GM19239 (cell line): ENCODE results near the gene PBX4.

ENCODE experiments used
- DNase-seq: peaks from one replicate; pipeline ENCODE4 v3.0.0; 2011; ENCODE audit warnings: low spot score; ENCODE audit not compliant: insufficient read length
- FAIRE-seq: peaks from 2 replicates; lab custom pipeline; 2011; peaks lifted over from hg19 to GRCh38; lab: Jason Lieb, UNC

PBX4 gene

DNA sequence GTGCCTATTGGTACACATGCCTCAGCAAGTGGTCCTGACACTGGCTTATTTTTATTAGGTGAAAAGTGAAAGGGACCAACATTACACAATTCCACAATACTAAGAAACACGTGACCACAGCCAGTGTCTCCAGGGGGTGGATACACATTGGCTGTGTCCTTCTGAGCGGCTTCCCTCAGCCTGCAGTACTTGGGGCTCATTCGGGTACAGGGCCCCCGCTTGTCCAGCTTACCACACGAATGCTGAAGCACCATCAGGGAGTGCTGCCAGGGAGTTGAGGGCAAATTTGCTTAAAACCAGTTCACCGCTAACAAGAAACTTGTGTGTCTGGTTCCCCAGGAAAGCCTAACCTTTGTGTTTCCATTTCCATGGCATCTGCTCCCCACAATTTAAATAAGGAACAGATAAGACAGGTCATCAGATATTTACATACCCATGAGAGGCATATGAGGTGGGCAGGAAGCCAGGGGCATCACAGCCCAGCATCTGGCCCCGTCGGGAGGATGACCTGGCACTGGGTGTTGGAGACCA lies 23.3 kb downstream of the PBX4 start:
- DNase-seq (no peak), FAIRE-seq (no peak)

DNA sequence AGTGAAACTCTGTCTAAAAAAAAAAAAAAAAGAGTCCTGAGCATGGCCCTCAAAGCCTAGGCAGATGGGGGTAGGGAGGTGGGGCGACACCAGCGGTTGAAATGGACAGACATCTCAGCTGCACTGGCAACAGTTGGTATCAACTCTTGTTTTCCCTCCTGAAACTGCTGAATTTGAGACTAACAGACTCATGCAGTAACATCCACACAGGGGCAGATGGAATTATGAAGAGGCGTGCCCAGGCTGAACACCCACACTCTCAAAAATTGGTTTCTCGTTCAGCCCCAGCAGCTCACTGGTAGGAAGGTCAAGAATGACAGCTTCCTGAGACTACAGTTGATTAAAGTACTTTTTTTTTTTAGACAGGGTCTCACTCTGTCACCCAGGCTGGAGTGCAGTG lies 24.1 kb downstream of the PBX4 start:
- no peak for FAIRE-seq
- DNase-seq: no peak

DNA sequence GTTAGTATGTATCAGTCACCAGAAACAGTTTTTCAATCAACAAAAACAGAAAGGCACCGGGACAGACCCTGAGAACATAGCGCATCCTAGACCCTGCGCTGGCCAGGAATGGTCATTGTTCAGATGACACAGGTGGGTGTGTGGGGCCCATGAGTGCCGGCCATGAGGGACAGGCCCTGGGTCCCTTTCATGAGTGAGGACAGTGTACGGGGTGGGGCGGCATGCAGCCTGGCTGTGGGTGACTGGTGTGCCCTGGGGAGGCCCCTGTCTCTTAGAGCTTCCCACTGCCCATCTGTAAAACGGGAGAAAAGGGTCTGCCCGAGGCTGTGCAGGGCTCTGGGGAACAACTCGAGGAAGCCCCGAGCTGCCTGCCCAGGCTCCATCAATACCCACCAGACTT lies 25.8 kb downstream of the PBX4 start:
- DNase-seq (no peak), FAIRE-seq (no peak)

DNA sequence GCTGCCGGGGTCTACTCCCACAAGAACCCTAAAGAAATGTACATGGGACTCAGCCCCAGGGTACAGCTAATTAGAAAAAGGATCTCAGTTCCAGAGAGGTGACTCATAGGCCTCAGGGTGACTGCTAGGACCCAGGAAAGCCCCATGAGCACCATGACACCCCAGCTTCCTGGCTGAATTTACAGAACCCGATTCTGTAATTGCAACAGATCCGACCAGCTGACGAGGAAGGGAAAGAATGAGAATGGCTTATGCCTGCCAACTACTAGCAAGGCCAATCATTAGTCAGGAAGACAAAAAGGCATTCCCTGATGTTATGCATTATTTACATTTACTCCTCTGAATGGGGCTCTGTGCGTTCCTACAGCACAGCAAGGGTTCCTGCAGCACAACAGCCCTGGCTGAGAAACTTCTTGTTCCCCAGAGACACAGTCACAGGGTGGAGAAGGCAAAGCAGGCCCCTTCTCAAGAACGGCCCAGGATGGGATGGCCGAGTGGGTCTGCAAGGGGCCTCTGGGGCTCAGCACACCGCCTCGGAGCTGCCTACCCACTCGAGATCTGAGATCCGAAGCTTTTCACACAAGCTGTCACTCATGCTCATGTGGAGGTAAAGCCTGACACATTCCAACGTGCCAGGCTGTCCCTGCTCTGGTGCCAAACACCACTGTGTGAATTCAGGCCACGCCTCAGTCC lies 27.2 kb downstream of the PBX4 start:
- FAIRE-seq (no peak), DNase-seq (peak; percentile 25)

DNA sequence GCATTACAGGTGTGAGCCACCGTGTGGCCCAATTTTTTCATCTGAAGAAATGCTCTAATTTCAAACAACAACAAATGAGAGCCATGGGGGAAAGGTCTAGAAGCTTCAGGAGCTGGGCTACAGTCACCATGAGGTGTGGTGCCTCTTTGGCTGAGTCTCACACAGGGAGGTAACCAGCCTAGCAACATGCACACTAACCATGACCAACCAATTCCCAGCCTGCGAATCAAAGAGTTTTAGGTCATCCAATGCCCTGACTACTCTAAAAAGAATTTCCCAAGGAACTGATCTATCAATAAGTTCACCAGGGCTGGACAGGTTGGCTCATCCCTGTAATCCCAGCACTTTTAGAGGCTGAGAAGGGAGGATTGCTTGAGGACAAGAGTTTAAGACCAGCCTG lies 29.9 kb downstream of the PBX4 start:
- DNase-seq: no peak
- FAIRE-seq: no peak

DNA sequence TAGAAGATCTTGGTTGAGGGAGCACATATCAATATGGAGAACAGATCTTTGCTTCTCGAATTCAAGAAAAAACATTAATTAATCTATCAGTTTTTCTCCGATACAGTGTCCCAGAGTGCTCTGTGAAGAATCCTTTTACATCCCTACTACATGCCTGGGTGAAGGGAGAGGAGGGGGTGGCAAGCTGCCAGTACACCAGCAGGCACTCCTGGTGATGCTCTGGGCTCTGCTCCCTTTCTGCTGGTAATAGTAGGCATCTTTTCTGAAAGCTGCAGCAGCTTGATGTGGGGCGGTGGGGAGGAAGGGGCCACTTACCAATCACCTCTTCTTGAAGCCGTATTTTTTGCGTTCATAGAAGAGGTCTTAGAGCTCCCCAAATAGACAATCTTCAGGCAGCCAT lies 30.7 kb downstream of the PBX4 start:
- no peak for DNase-seq
- FAIRE-seq: no peak

DNA sequence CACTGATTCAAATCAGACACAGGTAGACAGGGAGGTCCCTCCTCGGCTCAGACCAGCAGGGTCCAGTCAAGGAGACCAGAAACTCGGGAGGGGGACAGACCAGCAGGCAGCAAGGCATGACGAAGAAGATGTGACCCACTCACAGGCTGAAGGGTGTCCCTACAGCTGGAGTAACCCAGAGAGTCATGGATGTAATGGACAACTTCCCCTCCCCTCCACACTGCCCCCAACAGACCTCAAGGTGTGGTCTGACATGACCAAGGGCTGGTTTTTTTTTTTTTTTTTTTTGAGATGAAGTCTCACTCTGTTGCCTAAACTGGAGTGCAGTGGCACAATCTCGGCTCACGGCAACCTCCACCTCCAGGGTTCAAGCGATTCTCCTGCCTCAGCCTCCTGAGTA lies 34.1 kb downstream of the PBX4 start:
- DNase-seq: no peak
- FAIRE-seq: no peak

DNA sequence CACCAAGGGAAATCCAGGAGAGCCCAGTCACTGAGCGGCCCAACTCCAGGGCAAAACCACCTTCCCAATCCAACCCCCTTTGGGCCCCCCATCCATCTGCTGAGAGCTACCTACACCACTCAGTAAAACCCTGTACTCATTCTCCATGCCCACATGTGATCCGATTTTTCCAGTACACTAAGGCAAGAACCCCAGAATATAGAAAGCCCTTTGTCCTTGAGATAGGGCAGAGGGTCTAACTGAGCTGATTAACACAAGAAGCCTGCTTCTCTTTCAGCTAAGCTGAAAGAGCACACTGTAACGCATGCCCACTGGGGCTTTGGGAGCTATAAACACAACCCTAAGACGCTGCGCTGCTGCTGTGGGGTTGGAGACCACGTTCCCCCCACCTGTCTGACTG lies 36.0 kb downstream of the PBX4 start:
- FAIRE-seq: no peak
- DNase-seq: no peak

DNA sequence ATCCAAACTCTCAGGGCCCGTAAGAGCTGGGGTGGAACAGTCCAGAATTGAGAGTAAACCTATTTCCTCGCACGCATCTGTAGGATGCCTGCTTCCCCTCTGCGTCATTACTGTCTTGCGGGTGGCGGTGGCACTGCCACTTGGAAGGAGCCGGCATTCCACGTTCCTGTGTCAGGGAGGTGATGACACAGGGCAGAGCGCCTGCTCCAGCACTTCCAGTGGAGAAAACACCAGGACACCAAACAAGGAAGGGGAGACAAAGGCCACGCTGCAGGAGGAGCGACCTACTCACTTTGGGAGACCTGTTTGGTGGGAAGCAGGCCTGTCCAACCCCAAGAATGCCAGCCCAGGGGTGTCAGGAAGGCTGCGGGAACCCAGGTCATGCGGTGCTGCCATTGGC lies 37.1 kb downstream of the PBX4 start:
- DNase-seq: no peak
- no peak for FAIRE-seq

DNA sequence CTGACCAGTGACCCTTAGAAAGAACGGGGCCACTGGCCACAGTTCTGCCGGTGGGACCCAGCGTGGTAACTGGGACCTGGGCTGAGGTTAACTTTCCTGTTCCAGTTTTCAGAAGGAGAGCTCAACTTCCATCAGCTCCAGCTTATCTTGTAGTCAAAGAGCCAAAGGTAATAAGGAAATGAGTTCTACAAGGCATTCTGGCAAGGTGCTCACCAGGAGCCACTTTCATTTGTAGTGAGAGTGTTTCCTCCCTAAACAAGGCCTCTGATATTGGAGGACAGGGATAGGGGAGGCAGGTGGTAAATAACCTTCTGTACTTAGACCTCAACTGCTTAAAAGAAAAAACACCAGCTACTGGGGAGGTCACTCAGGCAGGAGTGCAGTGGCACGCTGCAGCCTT lies 38.1 kb downstream of the PBX4 start:
- FAIRE-seq (no peak), DNase-seq (no peak)

DNA sequence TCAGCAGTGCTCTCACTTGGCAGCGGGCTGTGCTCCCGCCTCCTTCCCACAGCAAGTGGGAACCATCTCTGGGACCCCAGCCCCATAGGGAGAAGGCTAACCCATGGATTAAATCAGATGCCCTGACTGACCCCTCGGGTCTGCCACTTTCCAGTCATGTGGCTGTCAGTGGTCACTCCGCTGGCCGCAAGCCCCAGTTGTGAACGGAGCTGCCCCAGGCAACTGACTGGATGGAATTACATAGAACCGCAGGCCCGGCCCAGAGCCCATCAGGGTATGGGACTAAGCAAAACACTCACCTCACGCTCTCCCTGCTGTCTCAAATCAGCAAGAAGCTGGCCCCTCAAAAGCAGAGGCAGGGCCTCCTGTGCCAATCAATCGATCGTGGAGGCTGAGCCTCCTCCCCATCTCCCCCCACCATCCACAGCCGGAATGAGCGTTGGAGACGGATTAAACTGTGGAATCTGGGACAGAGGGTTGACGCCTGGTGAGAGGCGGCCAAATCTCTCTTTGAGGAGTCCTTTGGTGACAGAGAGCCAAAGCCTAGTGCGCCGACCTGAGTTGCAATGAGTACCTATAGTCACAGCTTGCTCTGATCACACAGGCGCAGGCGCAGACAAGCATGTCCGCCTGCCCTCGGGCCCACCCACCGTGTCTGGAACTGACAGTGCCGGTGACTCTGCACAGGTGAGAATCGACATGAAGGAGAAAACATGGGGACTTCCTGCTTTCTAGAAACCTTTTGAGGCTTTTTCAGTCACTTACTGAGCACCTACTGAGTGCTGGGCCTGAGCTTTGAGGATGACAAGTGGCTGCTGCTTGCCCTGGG lies 38.7 kb downstream of the PBX4 start:
- FAIRE-seq (no peak), DNase-seq (no peak)

DNA sequence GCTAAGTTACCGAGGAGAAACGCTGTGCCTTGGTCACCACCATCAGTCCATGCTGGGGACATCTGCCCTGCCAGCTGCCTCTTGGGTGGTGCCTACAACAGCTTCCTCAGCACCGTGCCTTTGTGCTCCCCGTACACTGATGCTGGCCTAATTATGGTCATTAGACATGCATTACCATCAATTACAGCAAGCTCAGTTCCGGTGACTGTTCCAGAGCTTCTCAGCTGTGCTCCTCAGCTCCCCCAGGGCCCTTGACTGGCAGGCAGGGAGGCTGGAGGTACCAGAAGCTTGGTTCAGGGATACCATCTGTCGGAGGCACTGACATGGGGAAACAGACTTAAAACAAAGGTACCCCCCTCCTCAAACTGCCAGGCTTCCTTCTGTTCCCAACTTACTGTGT lies 40.2 kb downstream of the PBX4 start:
- FAIRE-seq: no peak
- no peak for DNase-seq

DNA sequence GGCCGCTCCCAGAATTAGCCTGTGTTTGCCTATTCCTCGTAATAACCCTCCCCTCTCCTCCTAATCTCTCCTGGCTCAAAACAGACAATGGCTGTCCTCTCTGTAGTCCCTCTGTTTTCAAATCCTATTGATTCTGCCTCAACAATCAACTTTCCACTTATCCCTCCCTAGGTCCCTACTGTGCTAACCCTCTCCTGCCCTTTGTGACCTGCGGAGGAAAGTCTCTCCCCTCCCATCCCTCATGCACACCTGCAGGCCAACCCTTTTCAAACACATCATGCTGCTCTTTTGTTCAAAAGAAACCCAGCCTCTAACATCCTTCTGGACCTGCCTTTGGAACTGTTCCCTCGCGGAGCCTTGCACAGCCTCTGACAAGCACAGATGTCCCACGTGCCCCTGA lies 43.1 kb downstream of the PBX4 start:
- DNase-seq: no peak
- no peak for FAIRE-seq

DNA sequence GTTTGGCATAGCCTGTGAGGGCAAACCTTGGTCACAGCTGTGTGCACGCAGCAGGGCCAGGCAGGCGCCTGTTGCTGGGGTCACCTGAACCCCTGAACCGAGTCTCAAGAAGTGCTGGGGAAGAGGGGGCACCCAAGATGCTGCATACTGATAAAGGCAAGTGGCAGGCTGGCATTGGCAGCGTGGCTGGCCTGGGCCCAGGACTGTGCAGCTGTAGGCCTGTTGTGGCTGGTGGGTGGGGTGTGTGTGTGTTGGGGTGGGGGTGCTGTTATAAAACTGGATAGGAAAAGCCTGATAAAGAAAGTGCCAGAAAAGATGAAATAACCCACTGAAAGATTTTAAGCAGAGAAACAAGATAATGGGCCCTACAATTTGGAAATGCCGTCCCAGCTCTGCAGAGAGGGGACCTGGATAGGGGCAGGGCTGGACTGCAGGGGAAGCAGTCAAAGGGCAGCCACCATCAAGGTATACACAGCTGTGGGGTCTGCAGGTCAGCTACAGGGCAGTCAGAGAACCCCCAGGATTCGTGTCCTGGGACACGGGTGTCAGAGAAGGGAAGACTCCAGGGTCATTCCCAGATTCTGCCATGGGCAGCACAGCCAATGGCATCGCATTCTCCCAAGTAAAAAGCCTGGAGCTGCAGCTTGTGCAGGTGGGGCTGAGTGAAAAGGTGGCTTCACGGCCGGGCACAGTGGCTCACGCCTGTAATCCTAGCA lies 47.3 kb downstream of the PBX4 start:
- no peak for DNase-seq
- no peak for FAIRE-seq

DNA sequence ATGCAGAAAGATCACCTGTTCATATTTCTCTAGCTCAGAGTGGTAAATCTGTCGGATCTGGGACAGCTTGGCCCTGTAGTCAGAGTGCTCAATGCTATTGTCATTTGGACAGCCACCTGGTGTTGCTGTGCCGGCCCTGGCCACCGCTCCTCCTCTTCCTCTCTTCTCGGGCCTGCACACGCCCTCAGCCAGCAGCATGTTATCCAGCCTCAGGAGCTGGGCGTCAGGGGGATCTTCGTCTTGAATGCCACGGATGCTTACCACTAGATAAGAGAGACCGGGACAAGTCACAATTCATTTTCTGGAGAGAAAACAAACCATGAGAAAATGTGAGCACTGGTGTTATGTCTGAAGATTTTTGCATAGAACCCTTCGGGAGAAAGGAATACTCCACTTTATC lies 47.9 kb downstream of the PBX4 start:
- DNase-seq (no peak), FAIRE-seq (no peak)

DNA sequence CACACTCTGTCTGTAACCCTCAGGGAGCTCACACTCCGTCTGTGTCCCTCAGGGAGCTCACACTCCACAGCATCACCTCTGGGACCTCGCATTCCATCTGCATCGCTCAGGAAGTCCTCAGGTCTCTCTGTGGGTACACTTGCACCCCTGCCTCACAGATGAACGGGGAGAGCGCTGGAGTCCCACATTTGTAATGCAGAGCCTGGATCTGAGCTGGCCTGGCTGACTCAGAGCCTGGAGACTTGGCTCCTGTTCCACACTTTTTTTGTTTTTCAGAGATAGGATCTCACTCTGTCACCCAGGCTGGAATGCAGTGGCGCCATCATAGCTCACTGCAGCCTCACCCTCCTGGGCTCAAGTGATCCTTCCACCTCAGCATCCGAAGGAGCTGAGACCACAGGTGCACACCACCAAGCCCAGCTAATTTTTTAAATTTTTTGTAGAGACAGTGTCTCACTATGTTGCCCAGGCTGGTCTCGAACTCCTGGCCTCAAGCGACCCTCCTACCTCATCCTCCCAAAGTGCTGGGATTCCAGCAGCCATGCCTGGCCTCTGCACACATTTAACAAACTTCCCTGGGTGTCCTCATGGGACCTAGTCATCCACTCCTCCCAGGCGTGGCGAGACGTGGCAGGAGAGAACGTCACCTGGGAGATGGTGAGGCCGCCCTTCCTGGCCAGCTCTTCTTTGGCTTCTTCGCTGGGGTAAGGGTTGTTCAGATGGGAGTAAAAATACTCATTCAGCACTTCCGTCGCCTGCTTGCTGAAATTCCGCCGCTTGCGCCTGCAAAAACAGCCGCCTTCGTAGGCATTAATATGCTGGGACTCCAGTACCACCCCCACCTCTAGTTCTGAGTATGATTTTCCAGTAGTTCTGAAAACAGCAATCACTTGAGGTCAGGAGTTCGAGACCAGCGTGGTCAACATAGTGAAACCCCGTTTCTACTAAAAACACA lies 49.4 kb downstream of the PBX4 start:
- FAIRE-seq (no peak), DNase-seq (no peak)

DNA sequence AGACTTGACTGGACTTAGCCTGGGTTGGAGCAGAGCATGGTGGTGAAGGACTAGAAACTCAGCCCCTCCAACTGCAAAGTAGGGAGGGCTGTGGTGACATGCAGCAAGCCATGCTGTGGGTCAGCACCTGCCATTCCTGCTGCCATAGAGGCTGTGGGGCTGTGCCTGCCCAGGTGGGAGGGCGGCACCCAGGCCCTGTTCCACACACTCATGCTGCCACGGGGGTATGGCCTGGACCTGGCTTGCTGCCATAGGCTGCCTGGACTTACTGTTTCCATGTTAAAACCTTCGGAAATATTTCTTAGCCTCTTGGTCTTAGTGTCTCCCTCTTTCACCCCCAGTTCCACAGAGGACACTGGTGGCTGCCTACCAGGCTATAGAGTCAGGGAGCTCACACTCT lies 51.1 kb downstream of the PBX4 start:
- FAIRE-seq (no peak), DNase-seq (no peak)

DNA sequence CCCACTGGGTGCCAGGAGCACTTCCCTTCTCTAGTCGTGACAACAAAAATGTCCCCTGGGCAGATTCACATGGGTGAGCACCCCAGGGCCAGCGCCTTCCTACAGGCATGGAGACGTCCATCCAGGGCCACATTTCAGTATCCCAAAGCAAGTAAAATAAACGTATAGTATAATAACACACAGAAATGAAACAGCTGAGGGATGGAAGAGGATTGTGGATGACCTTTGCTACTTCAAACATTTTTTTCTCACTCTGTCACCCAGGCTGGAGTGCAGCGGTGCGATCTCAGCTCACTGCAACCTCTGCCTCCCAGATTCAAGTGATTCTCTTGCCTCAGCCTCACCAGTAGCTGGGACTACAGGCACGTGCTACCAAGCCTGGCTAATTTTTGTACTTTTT lies 52.2 kb downstream of the PBX4 start:
- DNase-seq (no peak), FAIRE-seq (no peak)

DNA sequence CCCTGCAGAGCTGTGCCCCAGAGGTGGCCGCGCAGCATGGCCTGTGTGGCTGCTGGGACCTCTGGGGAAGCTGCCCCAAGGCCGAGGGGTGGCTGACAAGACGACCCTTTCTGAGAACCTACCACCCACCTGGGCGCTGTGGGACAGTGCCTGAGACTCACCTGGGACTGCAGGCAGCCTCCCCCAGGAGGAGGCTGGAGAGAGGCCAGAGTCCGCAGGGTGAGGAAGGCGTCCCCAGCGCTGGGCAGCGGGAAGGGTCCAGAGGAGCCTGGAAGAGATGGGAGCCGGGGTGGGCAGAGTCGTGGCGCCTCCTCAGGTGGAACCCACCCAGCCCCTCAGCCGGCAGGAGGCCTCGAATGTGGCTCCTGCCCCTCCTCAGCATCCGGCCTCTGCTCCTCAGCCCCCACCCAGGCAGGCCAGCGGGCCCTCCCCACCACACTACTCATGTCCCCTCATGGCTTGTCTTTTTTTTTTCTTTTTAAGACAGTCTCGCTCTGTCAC lies 55.1 kb downstream of the PBX4 start:
- no peak for FAIRE-seq
- no peak for DNase-seq
